GM12891 (cell line): ENCODE measurements around the gene CYP2J2.
A peak's percentile ranks its signal among the peaks of the same experiment; 100 is the strongest.
"Not testable (repeated sequence)": the region's sequence is repeated elsewhere in the genome, so short reads cannot be mapped to it uniquely, and the experiment has no call there.

Experiments
- DNase-seq: peaks from one replicate; pipeline ENCODE4 v3.0.0; 2011; ENCODE audit warnings: low spot score; ENCODE audit not compliant: insufficient read length
- FAIRE-seq: peaks from 2 replicates; lab custom pipeline; 2011; peaks lifted over from hg19 to GRCh38; lab: Jason Lieb, UNC
- PAX5 ChIP-seq: IDR thresholded peaks from 2 replicates; pipeline ENCODE4 v1.6.1; 2011; ENCODE audit warnings: low read length, moderate library complexity, mild to moderate bottlenecking; ENCODE audit not compliant: insufficient read depth, severe bottlenecking
- POLR2A ChIP-seq: IDR thresholded peaks from 2 replicates; pipeline ENCODE4 v1.6.1; 2011; ENCODE audit warnings: low read depth, low read length, control low read depth
- POLR2AphosphoS5 ChIP-seq: IDR thresholded peaks from 2 replicates; pipeline ENCODE4 v1.6.1; 2011; ENCODE audit warnings: low read depth, low read length, control low read depth
- POU2F2 ChIP-seq: IDR thresholded peaks from 2 replicates; pipeline ENCODE4 v1.6.1; 2011; ENCODE audit warnings: low read depth, mild to moderate bottlenecking, control low read depth, low read length, moderate library complexity
- SPI1 ChIP-seq: IDR thresholded peaks from 2 replicates; pipeline ENCODE4 v1.6.1; 2011; ENCODE audit warnings: low read depth, low read length, control low read depth
- TAF1 ChIP-seq: IDR thresholded peaks from 2 replicates; pipeline ENCODE4 v1.6.1; 2011; ENCODE audit warnings: low read depth, low read length, control low read depth

The CYP2J2 gene

GRCh38 chr1:59949648-59950047 lies 23.1 kb upstream of the CYP2J2 start:
- TF ChIP-seq PAX5 (no peak), SPI1 (no peak)

GRCh38 chr1:59948990-59949389 lies 22.4 kb upstream of the CYP2J2 start:
- TF ChIP-seq POLR2A, result no peak
- TF ChIP-seq TAF1, result no peak
- TF ChIP-seq POLR2AphosphoS5, result no peak
- TF ChIP-seq POU2F2, result no peak
- no peak for TF ChIP-seq SPI1
- TF ChIP-seq PAX5, result no peak
- no peak for FAIRE-seq
- DNase-seq, result no peak

More at GRCh38 chr1:59949648-59950047, 23.1 kb upstream of the CYP2J2 start:
- no peak for DNase-seq
- FAIRE-seq, result no peak

- DNase-seq (peak; percentile 24), FAIRE-seq (peak; percentile 89)
- TF ChIP-seq POLR2A, result no peak
- TF ChIP-seq PAX5, result no peak
- TF ChIP-seq POLR2AphosphoS5, result no peak
- TF ChIP-seq SPI1, result no peak
Observed at GRCh38 chr1:59947047-59947938, 20.7 kb upstream of the CYP2J2 start.

- FAIRE-seq, result no peak
- TF ChIP-seq SPI1, result no peak
- no peak for TF ChIP-seq TAF1
- no peak for TF ChIP-seq POU2F2
- TF ChIP-seq POLR2A, result no peak
- no peak for TF ChIP-seq POLR2AphosphoS5
- no peak for TF ChIP-seq PAX5
Observed at GRCh38 chr1:59945790-59946189, 19.2 kb upstream of the CYP2J2 start.

GRCh38 chr1:59939393-59939792 lies 12.8 kb upstream of the CYP2J2 start:
- TF ChIP-seq POLR2AphosphoS5 (no peak), PAX5 (no peak)
- no peak for FAIRE-seq
- DNase-seq, result no peak

More at GRCh38 chr1:59945790-59946189, 19.2 kb upstream of the CYP2J2 start:
- DNase-seq, result no peak

GRCh38 chr1:59937636-59938210 lies 11.2 kb upstream of the CYP2J2 start:
- TF ChIP-seq POLR2A (no peak), POU2F2 (no peak), TAF1 (no peak), SPI1 (no peak), PAX5 (no peak), POLR2AphosphoS5 (no peak)
- no peak for FAIRE-seq

GRCh38 chr1:59936358-59936821 lies 9.8 kb upstream of the CYP2J2 start:
- no peak for DNase-seq
- TF ChIP-seq TAF1 (no peak), SPI1 (no peak), PAX5 (no peak), POLR2AphosphoS5 (no peak), POU2F2 (no peak), POLR2A (no peak)
- no peak for FAIRE-seq

More at GRCh38 chr1:59937636-59938210, 11.2 kb upstream of the CYP2J2 start:
- no peak for DNase-seq

- TF ChIP-seq SPI1, result no peak
- no peak for TF ChIP-seq TAF1
- TF ChIP-seq POU2F2, result no peak
- no peak for TF ChIP-seq POLR2A
- TF ChIP-seq PAX5, result no peak
- no peak for TF ChIP-seq POLR2AphosphoS5
- FAIRE-seq, result no peak
- no peak for DNase-seq
Observed at GRCh38 chr1:59928996-59929395, 2.4 kb upstream of the CYP2J2 start.

GRCh38 chr1:59927213-59927612 lies 640 bp upstream of the CYP2J2 start:
- no peak for FAIRE-seq
- TF ChIP-seq TAF1, result no peak
- TF ChIP-seq POU2F2, result no peak
- no peak for TF ChIP-seq SPI1
- no peak for TF ChIP-seq PAX5
- no peak for TF ChIP-seq POLR2AphosphoS5
- TF ChIP-seq POLR2A, result no peak
- DNase-seq, result no peak

- FAIRE-seq (no peak), DNase-seq (no peak)
- TF ChIP-seq POU2F2, result no peak
- TF ChIP-seq POLR2AphosphoS5, result no peak
- no peak for TF ChIP-seq SPI1
- TF ChIP-seq PAX5, result no peak
- TF ChIP-seq TAF1, result no peak
- no peak for TF ChIP-seq POLR2A
Observed at GRCh38 chr1:59924653-59925052, 1.9 kb downstream of the CYP2J2 start.

GRCh38 chr1:59921258-59921899 lies 5.2 kb downstream of the CYP2J2 start:
- not testable (repeated sequence) for FAIRE-seq, DNase-seq
